ENCODE measurements around the gene PDCD4.

DNA sequence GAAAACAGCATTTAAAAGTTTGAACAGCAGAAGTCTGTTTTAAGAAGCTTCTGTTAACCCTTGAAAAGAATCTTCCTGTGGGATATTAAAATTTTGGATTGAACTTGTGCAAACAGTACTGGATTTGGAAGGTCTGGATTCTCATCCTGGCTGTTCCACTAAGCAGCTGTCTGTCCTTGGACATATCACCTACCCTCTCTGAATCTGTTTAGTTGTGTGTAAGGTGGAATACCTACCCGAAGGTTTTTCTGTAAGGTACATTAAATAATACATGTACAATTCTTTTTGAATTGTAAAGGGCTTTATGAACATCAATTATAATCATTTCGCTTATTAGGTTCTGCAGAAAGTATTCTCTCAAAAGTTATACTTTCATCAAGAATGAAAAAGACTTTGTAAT lies 2.2 kb downstream of the PDCD4 start:
- no peak for TF ChIP-seq CTCF (IDR thresholded peaks at IDR 0.05)
- no peak for TF ChIP-seq IRF1 (CRISPR knock-in tag; IDR thresholded peaks at IDR 0.05)
- no peak for TF ChIP-seq ZNF416 (CRISPR knock-in tag; IDR thresholded peaks at IDR 0.05)
- no peak for TF ChIP-seq ERG (CRISPR knock-in tag; IDR thresholded peaks at IDR 0.05)
- no peak for TF ChIP-seq ZNF121 (CRISPR knock-in tag; IDR thresholded peaks at IDR 0.05)
- no peak for TF ChIP-seq NR3C1 (CRISPR knock-in tag; conservative IDR thresholded peaks at IDR 0.05; ENCODE audit: low read depth)
- TF ChIP-seq, protein P1, sequence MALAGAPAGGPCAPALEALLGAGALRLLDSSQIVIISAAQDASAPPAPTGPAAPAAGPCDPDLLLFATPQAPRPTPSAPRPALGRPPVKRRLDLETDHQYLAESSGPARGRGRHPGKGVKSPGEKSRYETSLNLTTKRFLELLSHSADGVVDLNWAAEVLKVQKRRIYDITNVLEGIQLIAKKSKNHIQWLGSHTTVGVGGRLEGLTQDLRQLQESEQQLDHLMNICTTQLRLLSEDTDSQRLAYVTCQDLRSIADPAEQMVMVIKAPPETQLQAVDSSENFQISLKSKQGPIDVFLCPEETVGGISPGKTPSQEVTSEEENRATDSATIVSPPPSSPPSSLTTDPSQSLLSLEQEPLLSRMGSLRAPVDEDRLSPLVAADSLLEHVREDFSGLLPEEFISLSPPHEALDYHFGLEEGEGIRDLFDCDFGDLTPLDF (CRISPR knock-in tag; IDR thresholded peaks at IDR 0.05) = no peak

Measured in WTC11 (cell line).